A549 treated with Hydrocortisone at 1 μM for 4 hours (cell line): ENCODE measurements around the gene TBX18. TPM values are rescaled to one million over a fixed set of nuclear protein-coding genes. Genes with fewer than 3 reads are reported as not detected.

Experiments
- total RNA-seq: library from RNA; stranded (reverse); fragments of 200-300 nt; extraction: Qiagen RNA extraction; gene quantifications from 5 replicates; pipeline ENCODE4 v1.2.3, GENCODE V29; 2022

TBX18 gene
- 19.2 to 23.9 TPM (median 22.1 TPM) in 5 replicates for total RNA-seq

DNA sequence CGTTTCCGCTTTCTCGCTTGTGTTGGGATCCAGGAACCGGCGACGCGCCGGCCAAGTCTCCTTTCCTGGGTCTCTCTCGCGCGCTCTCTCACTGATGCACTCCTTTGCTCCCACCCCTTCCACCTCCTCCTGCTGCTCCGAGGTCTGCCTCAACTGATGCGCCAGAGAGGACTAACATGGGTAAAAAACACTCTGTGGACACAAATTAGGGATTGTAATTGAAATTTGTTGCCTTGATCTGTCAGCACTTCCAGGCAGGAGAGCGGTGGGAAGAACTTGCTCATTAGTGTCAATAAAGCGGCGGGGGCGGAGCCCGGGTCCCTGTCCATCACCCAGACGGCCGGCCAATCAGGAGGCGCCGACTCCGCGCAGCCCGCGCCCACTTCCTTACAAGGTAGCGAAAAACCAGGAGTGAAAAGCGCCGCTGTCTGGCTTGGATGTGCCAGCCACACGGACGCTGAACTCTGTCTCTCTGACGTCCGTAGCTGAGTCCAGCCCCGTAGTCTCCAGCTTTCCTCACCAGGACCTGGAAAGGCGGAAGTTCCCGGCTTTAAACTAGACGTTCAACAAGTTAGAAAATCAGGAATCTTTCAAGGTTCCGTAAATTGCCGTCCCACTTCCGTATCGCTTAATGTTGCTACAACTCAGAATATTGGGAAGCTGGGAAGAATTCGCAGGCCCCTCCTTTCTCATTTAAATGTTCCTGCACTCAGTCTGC lies at the start of gene TBX18:
TBX18 (minus strand) TSS at position 267 of the 718 bp plus-strand sequence. CDS start 417 bp downstream, outside the sequence.

